Testis (tissue), 2 donors: ENCODE results near the gene AIRE.

Experiments used
- POLR2A ChIP-seq: fragments of 450-650 bp; IDR thresholded peaks from one replicate; pipeline ENCODE4 v1.6.1; 2017; ENCODE audit warnings: antibody characterized with exemption, mild to moderate bottlenecking, moderate library complexity
- TF ChIP-seq, protein P1 (sequence below), 3 experiments: fragments of 450-650 bp in 2 of 3; fragments of 200-600 bp in 1 of 3; sonication (generic) in 1 of 3; IDR thresholded peaks; one replicate each; pipeline ENCODE4 v1.5.1; 2016 to 2019; ENCODE audit warnings: antibody characterized with exemption in 3 of 3, mild to moderate bottlenecking in 2 of 3, moderate library complexity in 1 of 3

DNA sequence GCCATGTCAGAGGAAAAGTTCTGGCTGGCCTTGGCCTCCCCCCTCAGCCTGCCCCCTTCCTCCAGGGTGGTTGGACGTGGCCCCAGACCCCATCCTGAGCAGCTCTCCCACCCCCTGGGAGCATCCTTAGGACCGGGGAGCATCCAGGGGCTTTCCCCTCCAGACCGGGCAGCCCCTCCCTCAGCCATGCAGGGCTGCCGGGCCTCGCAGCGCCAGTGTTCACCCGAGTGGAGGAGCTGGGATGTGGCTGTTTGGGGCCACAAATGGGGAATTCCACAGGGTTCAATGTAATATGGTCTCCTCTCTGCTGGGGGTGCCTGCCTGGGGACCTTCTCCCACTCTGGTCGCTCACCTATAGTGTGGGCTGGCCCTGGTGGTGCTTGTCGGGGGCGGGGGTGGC lies 10.0 kb downstream of the AIRE start:
- TF ChIP-seq, protein P1, sequence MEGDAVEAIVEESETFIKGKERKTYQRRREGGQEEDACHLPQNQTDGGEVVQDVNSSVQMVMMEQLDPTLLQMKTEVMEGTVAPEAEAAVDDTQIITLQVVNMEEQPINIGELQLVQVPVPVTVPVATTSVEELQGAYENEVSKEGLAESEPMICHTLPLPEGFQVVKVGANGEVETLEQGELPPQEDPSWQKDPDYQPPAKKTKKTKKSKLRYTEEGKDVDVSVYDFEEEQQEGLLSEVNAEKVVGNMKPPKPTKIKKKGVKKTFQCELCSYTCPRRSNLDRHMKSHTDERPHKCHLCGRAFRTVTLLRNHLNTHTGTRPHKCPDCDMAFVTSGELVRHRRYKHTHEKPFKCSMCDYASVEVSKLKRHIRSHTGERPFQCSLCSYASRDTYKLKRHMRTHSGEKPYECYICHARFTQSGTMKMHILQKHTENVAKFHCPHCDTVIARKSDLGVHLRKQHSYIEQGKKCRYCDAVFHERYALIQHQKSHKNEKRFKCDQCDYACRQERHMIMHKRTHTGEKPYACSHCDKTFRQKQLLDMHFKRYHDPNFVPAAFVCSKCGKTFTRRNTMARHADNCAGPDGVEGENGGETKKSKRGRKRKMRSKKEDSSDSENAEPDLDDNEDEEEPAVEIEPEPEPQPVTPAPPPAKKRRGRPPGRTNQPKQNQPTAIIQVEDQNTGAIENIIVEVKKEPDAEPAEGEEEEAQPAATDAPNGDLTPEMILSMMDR (IDR thresholded peaks at IDR 0.05): no peak
- TF ChIP-seq POLR2A: no peak
